Skeletal muscle satellite cell (primary cell): ENCODE results near the gene PRDM10.

Experiments
- H3K27me3 ChIP-seq: 2 replicates; pipeline ENCODE4 v1.7.0; 2013; ENCODE audit warnings: low read length; ENCODE audit not compliant: control insufficient read depth, insufficient read depth
- H3K36me3 ChIP-seq: 2 replicates; pipeline ENCODE4 v1.7.0; 2013; ENCODE audit warnings: mild to moderate bottlenecking, control low read depth, low read length; ENCODE audit not compliant: insufficient read depth
- H3K4me1 ChIP-seq: 2 replicates; pipeline ENCODE4 v1.7.0; 2013; ENCODE audit warnings: low read length; ENCODE audit not compliant: control insufficient read depth, insufficient read depth
- H3K4me2 ChIP-seq: 2 replicates; pipeline ENCODE4 v1.7.0; 2013; ENCODE audit warnings: mild to moderate bottlenecking, low read length
- H3K4me3 ChIP-seq: 2 replicates; pipeline ENCODE4 v1.7.0; 2013; ENCODE audit warnings: low read length
- H3K9ac ChIP-seq: 2 replicates; pipeline ENCODE4 v1.7.0; 2013; ENCODE audit warnings: mild to moderate bottlenecking, low read depth, low read length, moderate library complexity
- H3K9me3 ChIP-seq: replicated peaks from 2 replicates; pipeline ENCODE4 v1.7.0; 2013; ENCODE audit warnings: mild to moderate bottlenecking, control low read depth, low read length

Gene PRDM10

GRCh38 chr11:129854232-129854805 is 148.3 kb downstream of the PRDM10 start:
- no peak overlapping the region for H3K9ac ChIP-seq

GRCh38 chr11:129853518-129854231 is 149.0 kb downstream of the PRDM10 start:
- H3K4me2 ChIP-seq, result no peak overlapping the region
- peaks cover 8% of the 10 kb centered on the region for H3K36me3 ChIP-seq
- H3K27me3 ChIP-seq, result peaks cover 29% of the 10 kb centered on the region
- no peak overlapping the region for H3K9ac ChIP-seq
- no peaks in the 10 kb centered on the region for H3K9me3 ChIP-seq
- H3K4me1 ChIP-seq, result peaks cover 14% of the 10 kb centered on the region
- no peak overlapping the region for H3K4me3 ChIP-seq

More at GRCh38 chr11:129854232-129854805, 148.3 kb downstream of the PRDM10 start:
- Histone ChIP-seq H3K36me3 (peaks cover 8% of the 10 kb centered on the region), H3K4me1 (peaks cover 14% of the 10 kb centered on the region), H3K4me2 (no peak overlapping the region), H3K27me3 (peaks cover 27% of the 10 kb centered on the region), H3K9me3 (no peaks in the 10 kb centered on the region), H3K4me3 (no peak overlapping the region)

DNA sequence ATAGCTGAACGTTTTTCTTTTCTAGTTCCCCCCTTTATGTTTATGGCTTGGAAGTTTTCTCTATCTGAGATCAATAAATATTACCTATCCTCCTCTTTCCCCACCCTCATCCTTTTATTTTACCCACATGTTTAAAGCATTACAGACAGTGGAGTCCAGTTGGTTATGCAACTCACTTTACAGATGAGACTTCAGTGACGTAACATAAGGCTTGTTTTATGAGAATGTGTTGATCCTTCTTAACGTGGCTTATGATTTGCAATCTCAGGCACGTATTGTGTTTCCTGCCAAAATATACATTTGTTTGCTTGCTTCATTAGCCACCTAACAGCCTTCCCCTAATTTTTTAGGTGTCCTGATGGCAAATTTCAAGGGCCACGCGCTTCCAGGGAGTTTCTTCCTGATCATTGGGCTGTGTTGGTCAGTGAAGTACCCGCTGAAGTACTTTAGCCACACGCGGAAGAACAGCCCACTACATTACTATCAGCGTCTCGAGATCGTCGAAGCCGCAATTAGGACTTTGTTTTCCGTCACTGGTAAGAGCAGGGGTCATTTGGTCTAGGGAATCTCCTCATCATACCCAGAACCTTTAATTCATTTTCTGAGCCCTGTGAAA is 150.4 kb downstream of the PRDM10 start:
- no peaks in the 10 kb centered on the region for H3K36me3 ChIP-seq
- H3K9me3 ChIP-seq, result no peaks in the 10 kb centered on the region
- H3K9ac ChIP-seq, result no peak overlapping the region
- H3K4me2 ChIP-seq, result no peak overlapping the region
- H3K27me3 ChIP-seq, result peaks cover 29% of the 10 kb centered on the region
- peaks cover 14% of the 10 kb centered on the region for H3K4me1 ChIP-seq
- H3K4me3 ChIP-seq, result no peak overlapping the region
